Stimulated activated CD4-positive, alpha-beta T cell treated with anti-CD3 and anti-CD28 coated beads, Interleukin-12 subunit alpha, Interleukin-12 subunit beta, amount 100 ng/mL, for 24 hours (primary cell): ENCODE results near the gene ZC3H18.
"Not testable (repeated sequence)": the region's sequence is repeated elsewhere in the genome, so short reads cannot be mapped to it uniquely, and the experiment has no call there.

ENCODE experiments used
- DNase-seq, 2 experiments: peaks; one replicate each; pipeline ENCODE4 v3.0.0-alpha.2; 2020; ENCODE audit warnings: low read depth in 2 of 2

ZC3H18 gene

DNA sequence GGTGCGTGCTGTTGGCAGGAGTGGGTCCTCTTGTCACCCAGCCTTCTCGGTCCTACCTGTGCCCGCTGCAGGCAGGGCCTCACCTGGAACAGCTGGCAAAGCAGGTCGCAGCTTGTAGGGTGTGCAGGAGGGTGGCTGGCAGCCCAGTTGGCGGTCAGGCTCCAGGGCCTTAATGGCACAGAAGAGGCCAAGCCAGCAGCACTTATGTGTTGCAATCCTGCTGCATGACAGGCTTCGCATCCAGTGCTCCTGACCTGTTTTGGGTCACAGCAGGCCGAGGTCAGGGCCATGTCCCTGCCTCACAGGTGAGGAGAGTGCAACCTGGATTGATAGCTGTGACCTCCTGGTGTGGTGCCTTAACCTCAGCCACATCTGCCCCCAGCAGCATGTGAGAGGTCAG is 31.9 kb downstream of the ZC3H18 start:
- no peak for DNase-seq

DNA sequence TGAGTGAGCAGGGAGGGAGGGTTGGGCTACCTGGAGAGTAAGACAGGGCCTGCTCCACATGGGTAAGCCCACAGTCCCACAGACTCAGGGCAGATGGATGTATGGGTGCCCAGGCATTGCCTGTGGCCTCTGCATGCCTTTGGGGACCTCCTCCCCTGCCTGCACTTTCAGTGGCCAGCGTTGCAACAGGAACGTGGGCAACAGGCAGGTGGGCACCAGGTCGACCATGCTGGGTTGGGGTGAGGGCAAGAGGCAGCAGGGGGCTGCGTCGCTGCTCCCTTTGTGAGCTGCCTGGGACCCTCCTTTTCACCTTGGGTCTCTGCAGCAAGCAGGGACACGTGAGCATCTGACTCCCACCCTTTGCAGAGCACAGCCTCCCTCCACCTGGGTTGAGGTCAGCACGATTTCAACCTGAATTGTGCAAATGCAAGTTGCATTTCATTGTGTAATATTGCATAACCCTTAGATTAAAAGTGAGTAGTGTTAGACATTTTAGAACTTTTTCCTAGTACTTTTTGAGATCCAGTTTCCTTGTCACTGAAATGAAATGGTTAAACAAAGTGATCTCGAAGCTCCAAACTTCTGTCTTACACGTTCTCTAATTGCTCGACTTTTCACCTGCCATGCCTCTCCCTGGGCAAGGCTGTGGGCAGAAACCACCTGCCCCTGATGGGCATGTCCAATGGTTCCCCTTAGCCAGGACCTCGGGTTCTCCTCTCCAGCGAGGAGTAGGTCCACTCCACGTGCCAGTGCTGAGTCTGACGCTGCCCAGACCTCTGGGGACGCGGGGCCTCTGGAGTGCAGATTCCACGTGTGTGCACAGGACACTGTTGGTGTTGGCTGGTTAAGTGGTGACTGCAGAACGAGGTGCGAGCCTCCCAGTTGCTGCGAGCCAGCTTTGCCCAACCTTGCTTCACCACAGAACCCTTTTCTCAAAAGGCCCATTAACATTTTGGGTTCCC is 35.3 kb downstream of the ZC3H18 start:
- DNase-seq, result no peak

DNA sequence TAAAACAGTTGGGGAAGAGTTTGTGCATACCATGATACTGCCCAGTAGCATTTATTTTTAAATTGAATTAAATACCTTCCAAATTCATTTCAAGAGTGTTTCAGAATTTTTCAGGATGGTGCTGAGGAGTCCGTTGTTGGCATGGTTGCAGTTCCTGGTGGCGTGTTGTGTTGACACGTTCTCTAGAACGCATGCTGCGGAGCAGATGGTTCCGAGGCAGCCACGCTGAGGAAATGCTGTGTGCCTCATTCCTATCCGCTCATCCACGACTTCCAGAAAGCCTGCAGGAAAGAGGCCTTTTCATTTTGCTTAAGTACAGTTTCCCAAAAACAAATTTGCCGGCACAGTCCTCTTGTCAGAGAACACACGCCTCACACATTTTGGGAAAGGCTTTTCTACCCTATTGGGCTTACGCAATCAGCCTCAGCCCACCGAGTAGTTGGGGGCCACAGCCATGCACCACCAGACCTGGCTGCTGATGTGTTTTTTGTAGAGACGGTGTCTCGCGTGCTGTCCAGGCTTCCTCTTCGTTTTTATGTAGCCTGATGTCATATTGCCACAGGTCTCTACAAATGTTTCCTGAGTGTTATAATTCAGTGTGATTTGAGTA is 36.0 kb downstream of the ZC3H18 start:
- DNase-seq, result no peak

DNA sequence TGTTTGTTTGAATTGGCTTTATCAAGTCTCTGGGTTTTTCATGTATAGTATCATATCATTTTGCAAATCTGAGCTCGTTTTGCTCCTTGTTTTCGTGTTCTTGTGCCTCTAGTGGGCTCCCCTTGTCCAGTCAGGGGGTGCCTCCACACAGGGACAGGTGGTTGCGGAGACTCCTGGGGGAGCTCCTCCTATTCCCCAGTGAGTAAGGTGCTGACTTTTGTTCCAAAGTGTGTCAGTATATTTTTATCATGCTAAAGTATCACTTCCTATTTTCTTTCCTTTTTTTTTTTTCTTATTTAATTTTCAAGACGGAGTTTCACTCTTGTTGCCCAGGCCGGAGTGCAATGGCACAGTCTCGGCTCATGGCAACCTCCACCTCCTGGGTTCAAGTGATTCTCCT is 37.9 kb downstream of the ZC3H18 start:
- DNase-seq, result no peak

DNA sequence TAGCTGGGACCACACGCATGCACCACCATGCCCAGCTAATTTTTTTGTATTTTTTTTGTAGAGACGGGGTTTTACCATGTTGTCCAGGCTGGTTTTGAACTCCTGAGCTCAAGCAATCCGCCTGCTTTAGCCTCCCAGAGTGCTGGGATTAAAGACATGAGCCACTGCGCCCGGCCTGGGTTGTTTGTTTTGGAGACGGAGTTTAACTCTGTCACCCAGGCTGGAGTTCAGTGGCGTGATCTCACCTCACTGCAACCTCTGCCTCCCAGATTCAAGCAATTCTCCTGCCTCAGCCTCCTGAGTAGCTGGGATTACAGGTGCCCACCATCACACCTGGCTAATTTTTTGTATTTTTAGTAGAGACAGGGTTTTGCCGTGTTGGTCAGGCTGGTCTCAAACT is 39.2 kb downstream of the ZC3H18 start:
- DNase-seq, result not testable (repeated sequence)

DNA sequence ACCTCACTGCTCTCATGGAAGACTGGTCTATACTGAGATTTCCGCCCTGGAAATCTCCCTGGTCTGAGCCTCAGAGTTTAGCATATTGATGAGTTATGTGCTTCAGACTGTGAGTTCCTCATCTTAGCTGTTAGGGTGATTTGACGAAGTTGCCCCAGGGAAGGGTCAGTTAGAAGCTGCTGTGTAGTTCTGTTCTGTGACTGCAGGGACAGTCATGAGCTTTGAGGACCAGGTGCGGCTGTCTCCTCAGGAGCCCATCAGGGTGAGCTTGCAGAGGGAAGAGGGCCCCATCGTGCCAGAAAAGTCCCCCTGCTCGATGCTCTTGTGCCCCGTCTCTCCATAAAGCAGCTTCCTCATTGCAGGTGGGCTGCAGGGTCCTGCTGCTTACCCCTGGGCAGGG is 39.9 kb downstream of the ZC3H18 start:
- DNase-seq, result no peak

DNA sequence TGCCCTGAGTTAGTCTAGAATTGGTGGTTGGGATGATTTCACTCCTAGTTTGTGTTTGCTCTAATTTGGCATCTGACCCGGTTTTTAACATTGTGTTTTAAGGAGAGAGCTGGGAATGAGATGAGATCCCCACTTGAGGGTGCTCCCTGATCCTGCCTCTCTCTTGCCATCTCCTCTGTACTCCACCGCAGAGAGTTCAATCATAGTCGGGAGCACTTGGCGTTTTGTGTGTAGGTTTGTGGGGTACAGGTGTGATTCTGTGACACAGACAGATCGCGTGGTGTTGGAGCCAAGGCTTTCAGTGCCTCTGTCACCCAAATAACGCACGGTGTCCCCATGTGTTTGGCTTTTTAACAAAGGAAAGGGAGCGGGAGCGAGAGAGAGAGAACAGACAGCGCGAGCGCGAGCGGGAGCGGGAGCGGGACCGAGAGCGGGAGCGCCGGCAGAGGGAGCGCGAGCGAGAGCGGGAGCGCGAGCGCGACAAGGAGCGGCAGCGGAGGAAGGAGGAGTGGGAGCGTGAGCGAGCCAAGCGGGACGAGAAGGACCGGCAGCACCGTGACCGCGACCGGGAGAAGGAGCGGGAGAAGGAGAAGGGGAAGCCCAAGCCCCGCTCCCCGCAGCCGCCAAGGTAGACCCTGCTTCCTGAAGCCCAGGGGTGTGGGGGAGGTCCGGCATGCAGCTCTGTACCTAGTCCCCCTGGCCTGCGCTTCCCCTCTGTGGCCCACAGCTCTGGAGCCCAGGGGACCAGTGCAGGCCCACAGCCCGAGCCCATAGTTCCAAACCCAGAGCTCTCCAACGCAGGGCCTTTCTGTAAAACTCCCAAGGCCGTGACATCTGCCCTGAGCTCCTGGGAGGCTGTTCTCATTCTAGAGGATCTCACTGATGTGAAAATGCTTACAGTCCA is 41.0 kb downstream of the ZC3H18 start:
- no peak for DNase-seq

DNA sequence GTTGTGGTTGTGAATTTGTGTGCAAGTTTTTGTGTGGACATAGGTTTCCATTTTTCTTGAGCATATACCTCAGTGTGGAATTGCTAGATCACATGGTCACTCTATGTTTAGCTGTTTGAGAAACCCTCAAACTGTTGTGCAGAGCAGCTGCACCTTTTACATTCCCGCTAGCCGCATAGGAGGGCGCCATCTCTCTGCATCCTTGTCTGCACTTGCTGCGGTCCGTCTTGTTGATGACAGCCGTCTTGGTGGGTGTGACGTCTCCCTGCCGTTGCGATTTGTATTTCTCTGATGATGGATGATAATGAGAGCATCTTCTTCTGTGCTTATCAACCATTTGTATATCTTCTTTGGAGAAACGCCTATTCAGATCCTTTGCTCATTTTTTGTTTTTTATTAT is 43.1 kb downstream of the ZC3H18 start:
- DNase-seq, result no peak

DNA sequence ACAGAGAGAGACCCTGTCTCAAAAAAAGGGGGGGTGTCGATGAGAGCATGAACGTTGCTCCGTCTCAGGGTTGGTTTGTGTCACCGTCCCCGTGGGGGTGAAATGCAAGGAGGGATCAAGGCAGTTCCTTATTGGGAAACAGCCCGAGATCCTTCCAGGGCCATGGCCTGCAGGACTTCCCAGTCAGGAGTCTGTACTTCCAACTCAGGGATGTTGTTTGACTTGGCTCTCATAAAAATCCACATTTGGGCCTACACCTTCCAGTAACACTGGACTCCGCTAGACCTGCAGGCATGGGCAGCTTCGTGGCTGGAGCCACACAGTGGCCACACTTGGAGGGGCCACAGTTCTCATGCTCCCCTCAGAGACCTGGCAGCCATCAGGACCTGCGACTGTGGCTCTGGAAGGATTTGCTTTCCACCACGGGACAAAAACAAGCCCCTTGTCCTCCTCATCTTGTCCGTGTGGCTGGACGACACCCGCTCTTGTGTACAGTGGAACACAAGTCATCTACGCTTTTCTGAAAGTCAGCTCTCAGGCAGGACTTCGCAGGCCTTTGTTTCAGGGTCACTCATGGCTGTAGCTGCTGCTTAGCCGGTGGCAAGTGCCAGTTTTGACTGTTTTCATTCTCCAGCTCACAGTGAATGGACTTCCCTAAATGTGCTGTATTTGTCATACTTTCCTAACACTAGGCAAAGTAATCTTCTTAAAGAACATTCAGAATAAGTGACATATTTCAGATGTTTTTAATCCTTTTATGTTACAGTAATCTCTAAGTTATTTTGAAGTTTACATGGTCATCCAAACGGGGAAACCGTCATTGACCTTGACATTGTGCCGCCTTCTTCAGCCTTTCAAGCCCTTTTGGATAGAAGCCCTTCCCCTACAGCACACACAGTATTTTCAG is 44.0 kb downstream of the ZC3H18 start:
- no peak for DNase-seq

DNA sequence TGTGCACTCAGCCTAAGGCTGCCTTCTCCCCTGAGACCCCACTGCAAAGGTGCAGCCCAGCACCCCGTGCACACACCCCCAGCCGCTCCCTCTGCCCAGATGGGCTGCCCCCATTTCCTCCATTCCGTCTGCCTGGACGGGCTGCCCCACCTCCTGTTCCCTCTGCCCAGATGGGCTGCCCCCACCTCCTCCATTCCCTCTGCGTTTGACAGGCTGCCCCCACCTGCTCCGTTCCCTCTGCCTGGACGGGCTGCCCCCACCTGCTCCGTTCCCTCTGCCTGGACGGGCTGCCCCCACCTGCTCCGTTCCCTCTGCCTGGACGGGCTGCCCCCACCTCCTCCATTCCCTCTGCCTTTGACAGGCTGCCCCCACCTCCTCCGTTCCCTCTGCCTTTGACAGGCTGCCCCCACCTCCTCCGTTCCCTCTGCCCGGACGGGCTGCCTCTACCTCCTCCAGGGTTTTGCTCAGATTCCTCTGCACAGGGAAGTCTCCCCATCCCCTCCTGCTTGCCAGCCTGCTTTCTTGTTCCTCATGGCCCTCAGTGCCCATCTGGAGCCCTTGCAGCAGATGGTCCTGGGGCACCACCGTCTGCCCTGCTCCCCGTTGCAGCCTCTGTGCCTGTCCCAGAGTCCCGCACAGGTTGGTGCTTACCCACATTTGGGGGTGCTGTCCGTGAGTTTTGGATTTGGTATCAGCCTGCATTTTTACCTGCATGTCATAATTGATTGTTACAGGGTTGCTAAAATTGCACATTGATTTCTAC is 44.8 kb downstream of the ZC3H18 start:
- no peak for DNase-seq

DNA sequence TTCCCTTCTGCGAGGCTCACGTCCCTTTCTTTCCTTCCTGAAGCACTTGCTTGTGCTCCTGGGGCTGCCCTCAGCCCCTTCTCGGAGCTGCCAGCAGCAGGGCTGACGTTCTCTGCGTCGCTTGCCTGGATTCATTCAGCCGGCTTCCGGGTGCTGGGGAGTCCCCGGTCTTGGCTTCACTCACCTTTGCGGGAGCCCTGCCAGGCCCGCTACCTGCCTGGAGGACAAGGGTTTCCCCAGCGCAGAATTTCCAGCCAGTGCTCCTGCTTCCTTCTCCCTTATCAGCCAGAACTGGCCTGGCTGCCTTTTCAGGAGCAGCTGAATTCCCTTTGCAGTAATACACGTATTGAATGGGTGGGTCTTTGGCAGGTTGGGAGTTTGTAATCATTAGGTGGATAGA is 46.1 kb downstream of the ZC3H18 start:
- DNase-seq, result no peak

DNA sequence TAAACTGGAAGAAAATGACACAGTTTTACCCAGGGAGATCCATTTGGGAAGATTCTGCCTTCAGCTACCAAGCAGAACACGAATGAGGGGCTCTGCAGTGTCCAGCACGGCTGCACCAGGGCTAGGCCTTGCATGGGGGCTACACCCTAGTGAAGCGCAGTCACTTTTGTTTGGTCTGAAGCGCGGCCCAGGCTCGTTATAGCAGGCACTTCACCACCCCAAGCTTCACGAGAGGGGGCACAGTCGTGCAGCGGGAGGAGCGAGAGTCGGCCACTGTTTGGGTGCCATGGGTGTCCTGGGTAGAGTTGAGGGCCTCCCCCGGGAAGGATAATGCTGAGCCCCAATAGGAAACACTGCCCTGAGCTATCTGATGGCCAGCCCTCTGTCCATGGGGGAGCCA is 46.5 kb downstream of the ZC3H18 start:
- DNase-seq, result no peak

DNA sequence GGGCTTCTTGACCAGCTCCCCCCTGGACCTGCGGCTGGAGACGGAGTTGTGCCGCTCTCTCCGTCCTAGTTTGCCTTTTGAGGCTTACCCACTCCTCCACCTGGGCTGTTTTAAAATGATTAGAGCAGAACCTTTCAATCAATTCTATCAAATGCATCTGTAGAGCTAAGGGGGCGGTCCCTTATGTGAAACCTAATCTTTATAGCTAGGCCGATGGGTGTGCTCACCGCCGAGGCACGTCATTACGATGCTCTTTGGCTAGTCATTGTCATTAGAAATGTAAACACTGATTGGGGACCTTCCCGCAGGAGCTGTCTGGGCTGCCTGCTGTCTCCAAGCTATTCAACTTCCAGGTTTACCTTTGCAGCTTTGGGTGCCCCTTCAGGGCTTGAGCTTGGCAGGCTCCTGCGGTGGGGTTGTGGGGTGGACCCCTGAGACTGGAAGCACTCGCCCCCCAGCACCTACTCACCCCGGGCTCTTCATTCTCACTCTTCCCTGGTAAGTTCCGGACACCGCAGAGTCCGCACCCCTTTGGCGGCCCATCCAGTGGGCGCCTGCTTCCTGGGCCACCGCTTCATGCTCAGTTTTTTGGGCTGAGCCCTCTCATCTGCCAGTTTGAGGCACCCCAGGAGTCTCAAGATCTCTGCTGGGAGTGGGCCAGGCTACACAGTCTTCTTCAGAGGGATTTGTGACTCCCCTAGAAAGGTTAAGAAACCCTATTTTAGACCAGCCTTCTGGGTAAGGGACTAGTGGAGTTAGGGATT is 47.2 kb downstream of the ZC3H18 start:
- DNase-seq, result no peak

DNA sequence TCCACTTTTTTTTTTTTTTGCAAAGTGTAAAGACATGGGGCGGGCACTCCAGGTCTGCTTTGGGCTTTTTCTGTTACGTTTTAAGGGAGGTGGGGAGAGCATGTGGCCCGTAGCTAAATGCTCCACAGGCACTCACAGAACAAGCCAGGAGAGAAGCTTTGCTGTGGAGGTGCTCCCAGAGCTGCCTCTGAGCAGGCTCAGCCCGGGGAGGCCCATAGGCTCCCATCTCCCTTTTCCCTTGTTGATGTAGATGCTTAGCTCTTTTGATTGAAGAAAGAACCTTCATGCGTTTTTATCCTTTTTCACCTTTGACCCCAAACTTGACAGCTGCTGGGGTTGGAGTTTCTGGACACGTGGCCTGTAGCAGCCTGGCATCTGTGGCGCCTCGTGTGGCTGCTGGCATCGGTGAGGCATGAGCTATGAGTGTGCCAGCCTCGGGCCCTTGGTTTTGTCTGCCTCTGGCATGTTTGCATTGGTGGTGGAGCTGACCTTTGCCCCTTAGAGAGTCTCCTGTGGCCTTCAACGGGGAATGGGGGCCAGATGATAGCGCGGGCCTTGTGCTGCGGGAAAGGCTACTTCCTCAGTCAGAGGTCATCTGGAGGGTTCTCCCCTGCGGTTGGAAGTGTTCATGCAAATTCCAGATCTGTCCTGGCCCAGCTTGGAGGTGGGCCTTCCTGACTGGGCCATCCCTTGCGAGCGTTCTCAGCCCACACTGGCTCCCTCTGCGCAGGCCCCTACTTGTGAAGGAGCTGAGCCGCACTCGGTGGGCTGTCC is 48.2 kb downstream of the ZC3H18 start:
- DNase-seq, result no peak

DNA sequence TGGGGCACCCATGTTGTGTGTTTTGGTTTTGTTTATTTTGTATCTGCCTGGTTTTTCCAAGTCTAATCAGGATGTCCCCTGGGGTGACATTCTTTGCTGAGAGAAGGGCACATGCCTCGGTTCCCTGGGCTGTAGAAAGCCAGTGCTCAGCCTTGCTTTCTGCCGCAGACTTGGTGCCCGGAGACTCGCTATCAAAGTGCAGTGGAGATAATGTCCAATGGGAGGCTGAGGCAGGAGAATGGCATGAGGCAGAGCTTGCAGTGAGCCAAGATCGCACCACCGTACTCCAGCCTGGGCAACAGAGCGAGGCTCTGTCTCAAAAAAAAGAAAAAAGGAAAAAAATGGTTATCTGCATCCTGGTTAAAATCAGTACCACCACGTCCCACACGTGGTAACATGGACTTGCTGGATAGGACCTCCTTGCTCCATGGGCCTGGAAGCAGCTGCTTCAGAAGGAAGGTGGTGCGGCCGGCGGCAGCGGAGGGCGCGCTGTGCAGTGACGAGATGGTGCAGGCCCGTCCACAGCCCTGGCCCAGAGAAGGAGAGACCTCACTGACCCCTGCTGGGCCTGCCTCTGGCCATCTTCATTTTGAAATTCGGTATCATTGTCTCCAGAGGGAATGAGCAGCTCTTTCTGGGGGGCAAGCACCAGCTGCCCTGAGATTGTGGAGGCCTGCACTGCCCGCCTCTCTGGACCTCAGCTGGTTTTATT is 48.9 kb downstream of the ZC3H18 start:
- DNase-seq, result no peak

DNA sequence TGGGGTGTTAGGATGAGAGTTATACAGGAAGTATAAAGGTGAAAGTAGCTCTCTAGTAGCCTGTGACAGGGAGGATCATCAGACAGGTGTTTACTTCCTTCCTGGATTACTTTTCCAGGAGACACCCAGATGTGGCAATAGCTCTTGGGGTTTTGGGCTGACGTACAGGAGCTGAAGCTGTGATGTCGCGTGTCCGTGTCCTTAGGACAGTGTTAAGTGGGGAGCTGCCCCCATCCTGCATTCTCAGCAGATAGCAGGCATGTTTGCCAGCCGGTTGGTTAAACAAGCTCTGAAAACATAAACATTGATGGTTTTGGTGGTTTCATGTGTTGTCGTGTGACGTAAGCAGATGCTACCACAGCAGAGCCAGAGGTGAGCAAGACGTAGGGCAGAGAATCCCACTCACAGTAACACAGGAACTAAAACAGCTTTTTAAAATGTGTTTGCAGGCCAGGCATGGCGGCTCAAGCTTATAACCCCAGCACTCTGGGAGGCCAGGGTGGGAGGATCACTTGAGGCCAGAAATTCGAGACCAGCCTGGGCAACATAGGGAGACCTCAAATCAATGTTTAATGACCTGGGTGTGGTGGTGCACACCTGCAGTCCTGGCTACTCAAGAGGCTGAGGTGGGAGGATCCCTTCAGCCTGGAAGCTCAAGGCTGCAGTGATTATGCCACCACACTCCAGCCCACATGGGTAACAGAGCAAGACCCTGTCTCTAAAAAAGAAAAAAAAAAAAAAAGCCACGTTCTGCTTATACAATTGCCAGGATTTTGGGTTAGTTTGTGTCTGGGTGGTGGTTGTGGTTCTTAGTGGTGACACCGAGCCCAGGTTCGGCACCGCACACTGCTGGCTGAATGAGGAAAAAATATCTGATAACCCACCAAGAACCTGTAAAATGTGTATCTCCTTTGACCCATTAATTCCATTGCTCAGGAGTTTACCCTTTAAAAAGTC is 49.9 kb downstream of the ZC3H18 start:
- DNase-seq, result no peak

DNA sequence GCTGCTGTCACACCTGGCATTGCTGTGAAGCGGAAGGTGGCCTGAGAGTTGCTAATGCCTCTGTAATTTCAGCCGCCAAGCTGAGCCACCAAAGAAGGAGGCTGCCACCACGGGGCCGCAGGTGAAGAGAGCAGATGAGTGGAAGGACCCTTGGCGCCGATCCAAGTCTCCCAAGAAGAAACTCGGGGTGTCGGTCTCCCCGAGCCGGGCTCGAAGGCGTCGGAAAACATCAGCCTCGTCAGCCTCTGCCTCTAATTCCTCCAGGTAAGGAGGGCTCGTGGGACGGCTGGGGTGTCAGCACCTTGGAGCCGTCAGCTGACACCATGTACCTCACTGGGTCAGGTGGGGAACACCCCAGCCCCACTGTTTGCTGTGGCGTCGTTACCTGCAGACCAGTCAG is 51.9 kb downstream of the ZC3H18 start:
- no peak for DNase-seq
